K562 (cell line): Measurements from ENCODE around the gene RASGEF1C. TPM values are rescaled to one million over a fixed set of nuclear protein-coding genes. Genes with fewer than 3 reads are reported as not detected.
A peak's percentile ranks its signal among the peaks of the same experiment; 100 is the strongest.

Experiments used
- BCL6 ChIP-seq: fragments of 250-450 bp; sonication (Bioruptor Pico); IDR thresholded peaks from 2 replicates; pipeline ENCODE4 v1.4.0; 2020
- BRF1 ChIP-seq: IDR thresholded peaks from 3 replicates; pipeline ENCODE4 v1.6.1; 2011; ENCODE audit warnings: borderline replicate concordance, mild to moderate bottlenecking; ENCODE audit not compliant: insufficient read length; ENCODE audit errors: extremely low read depth
- CREM ChIP-seq: IDR thresholded peaks from 2 replicates; pipeline ENCODE4 v1.6.1; 2014; ENCODE audit warnings: antibody characterized with exemption, low read depth
- FOXP4 ChIP-seq: sonication (generic); formaldehyde crosslinking; IDR thresholded peaks from 2 replicates; pipeline ENCODE4 v1.8.0; 2022; ENCODE audit warnings: mild to moderate bottlenecking, missing genetic modification reagents, borderline replicate concordance
- GTF3C2 ChIP-seq: IDR thresholded peaks from 3 replicates; pipeline ENCODE4 v1.6.1; 2011; ENCODE audit warnings: borderline replicate concordance, mild to moderate bottlenecking, moderate library complexity; ENCODE audit not compliant: insufficient read length; ENCODE audit errors: extremely low read depth
- HNRNPK ChIP-seq: fragments of 200-400 bp; formaldehyde crosslinking; IDR thresholded peaks from one replicate; pipeline ENCODE4 v1.6.1; 2018; ENCODE audit warnings: mild to moderate bottlenecking, low read depth, low read length; ENCODE audit not compliant: poor library complexity, severe bottlenecking
- KAT7 ChIP-seq: sonication (generic); formaldehyde crosslinking; IDR thresholded peaks from 2 replicates; pipeline ENCODE4 v1.8.0; 2022; ENCODE audit warnings: missing genetic modification reagents, mild to moderate bottlenecking, borderline replicate concordance
- KHSRP ChIP-seq: fragments of 450-650 bp; IDR thresholded peaks from 2 replicates; pipeline ENCODE4 v1.6.1; 2017
- MTF1 ChIP-seq: fragments of 250-450 bp; sonication (Bioruptor Pico); IDR thresholded peaks from 2 replicates; pipeline ENCODE4 v1.9.0; 2021; ENCODE audit warnings: moderate library complexity, mild to moderate bottlenecking, inconsistent platforms, borderline replicate concordance
- NCOR1 ChIP-seq: fragments of 450-650 bp; IDR thresholded peaks from 2 replicates; pipeline ENCODE4 v1.6.1; 2016; ENCODE audit warnings: mild to moderate bottlenecking, moderate library complexity
- RBM15 ChIP-seq: fragments of 200-400 bp; formaldehyde crosslinking; IDR thresholded peaks from 2 replicates; pipeline ENCODE4 v1.6.1; 2018; ENCODE audit warnings: mild to moderate bottlenecking, low read length, moderate library complexity; ENCODE audit not compliant: insufficient read depth
- SNAPC5 ChIP-seq: fragments of 250-450 bp; sonication (Bioruptor Pico); IDR thresholded peaks from 2 replicates; pipeline ENCODE4 v1.8.0; 2021; ENCODE audit warnings: moderate library complexity, mild to moderate bottlenecking, inconsistent platforms
- STAG1 ChIP-seq: sonication (generic); formaldehyde crosslinking; IDR thresholded peaks from 2 replicates; pipeline ENCODE4 v1.5.0; 2020; ENCODE audit warnings: missing genetic modification reagents, borderline replicate concordance
- TAL1 ChIP-seq: fragments of 450-650 bp; IDR thresholded peaks from 2 replicates; pipeline ENCODE4 v1.6.1; 2016; ENCODE audit warnings: mild to moderate bottlenecking
- TFE3 ChIP-seq: fragments of 450-650 bp; formaldehyde crosslinking; IDR thresholded peaks from 2 replicates; pipeline ENCODE4 v1.4.0; 2020; ENCODE audit warnings: mild to moderate bottlenecking, mixed read lengths
- TRIM28 ChIP-seq: fragments of 450-650 bp; IDR thresholded peaks from 2 replicates; pipeline ENCODE4 v1.6.1; 2017
- ZBTB43 ChIP-seq: sonication (generic); formaldehyde crosslinking; IDR thresholded peaks from 2 replicates; pipeline ENCODE4 v1.8.0; 2023; ENCODE audit warnings: mild to moderate bottlenecking, missing genetic modification reagents
- ZFP91 ChIP-seq: sonication (generic); formaldehyde crosslinking; IDR thresholded peaks from 2 replicates; pipeline ENCODE4 v1.8.0; 2022; ENCODE audit warnings: mild to moderate bottlenecking, missing genetic modification reagents
- ZNF785 ChIP-seq: fragments of 250-450 bp; sonication (Bioruptor Pico); IDR thresholded peaks from 2 replicates; pipeline ENCODE4 v1.4.0; 2020; ENCODE audit warnings: mild to moderate bottlenecking
- polyA plus RNA-seq, 8 experiments: library from polyadenylated mRNA; depleted of rRNA in 4 of 8; stranded (reverse) in 5 of 8; unstranded in 3 of 8; fragments of >200 nt; fragmentation: Nextera tagmentation in 2 of 8; fragmentation: Illumina TruSeq in 1 of 8; extraction: Ambion mirVana in 2 of 8; extraction: Trizol in 1 of 8; gene quantifications; 2 replicates each; pipeline versions ENCODE4 v1.2.1 to v1.2.3, GENCODE V29; 2011 to 2014; ENCODE audit warnings: inconsistent platforms in 1 of 8, missing spikeins in 1 of 8
- total RNA-seq, 7 experiments: library from RNA; depleted of rRNA in 6 of 7; stranded (reverse); fragments of >200 nt in 6 of 7; fragmentation: Illumina TruSeq in 2 of 7; extraction: Trizol in 2 of 7; gene quantifications; 2 replicates each; pipeline versions ENCODE4 v1.2.1 to v1.2.3, GENCODE V29; 2011 to 2021; ENCODE audit warnings: low replicate concordance in 1 of 7

Gene RASGEF1C
- total and polyA plus RNA-seq, 9 of the 15 experiments (the other 6 are each of a cell fraction or from before 2014, with no cell fraction given): 0.04 to 1.1 (median 0.21) TPM; not detected in 4

GRCh38 chr5:180072256-180072548 lies 136.8 kb downstream of the RASGEF1C start (continued):
- no peak for TF ChIP-seq ZFP91 (CRISPR knock-in tag)
- no peak for TF ChIP-seq GTF3C2
- TF ChIP-seq NCOR1: no peak
- TF ChIP-seq BCL6 (CRISPR knock-in tag): peak; percentile 45; the same call in 1 of the 2 replicates
- no peak for TF ChIP-seq ZBTB43 (CRISPR knock-in tag)
- no peak for TF ChIP-seq SNAPC5 (CRISPR knock-in tag)
- TF ChIP-seq FOXP4: no peak
- TF ChIP-seq HNRNPK: no peak
- peak; percentile 49; the same call in 1 of the 2 replicates for TF ChIP-seq MTF1 (CRISPR knock-in tag)
- TF ChIP-seq RBM15: no peak
- TF ChIP-seq TAL1: no peak
- no peak for TF ChIP-seq BRF1
- TF ChIP-seq KAT7 (CRISPR knock-in tag): no peak
- TF ChIP-seq CREM: no peak
- TF ChIP-seq STAG1 (CRISPR knock-in tag): no peak; the same call in 1 of the 2 replicates
- no peak for TF ChIP-seq KHSRP
- no peak for TF ChIP-seq TFE3 (CRISPR knock-in tag)
- no peak for TF ChIP-seq ZNF785 (CRISPR knock-in tag)
- no peak for TF ChIP-seq TRIM28
